ENCODE results near the gene HSPB3.
"Not testable (repeated sequence)": the region's sequence is repeated elsewhere in the genome, so short reads cannot be mapped to it uniquely, and the experiment has no call there.

DNA sequence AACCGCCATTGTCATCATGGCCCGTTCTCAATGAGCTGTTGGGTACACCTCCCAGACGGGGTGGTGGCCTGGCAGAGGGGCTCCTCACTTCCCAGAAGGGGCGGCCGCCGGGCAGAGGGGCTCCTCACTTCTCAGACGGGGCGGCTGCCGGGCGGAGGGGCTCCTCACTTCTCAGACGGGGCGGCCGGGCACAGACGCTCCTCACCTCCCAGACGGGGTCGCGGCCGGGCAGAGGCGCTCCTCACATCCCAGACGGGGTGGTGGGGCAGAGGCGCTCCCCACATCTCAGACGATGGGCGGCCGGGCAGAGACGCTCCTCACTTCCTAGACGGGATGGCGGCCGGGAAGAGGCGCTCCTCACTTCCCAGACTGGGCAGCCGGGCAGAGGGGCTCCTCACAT lies 35.0 kb upstream of the HSPB3 start:
- TF ChIP-seq POLR2A (IDR thresholded peaks at IDR 0.05; ENCODE audit: low read length); GATA1 (IDR thresholded peaks at IDR 0.05; ENCODE audit: low read depth, low read length): not testable (repeated sequence)
